T-cell (primary cell): Measurements from ENCODE around the gene CACNG3. TPM values are rescaled to one million over a fixed set of nuclear protein-coding genes. Genes with fewer than 3 reads are reported as not detected.

Source experiments
- ATAC-seq, 4 experiments: fragments of 200-7000 bp in 3 of 4; fragments of 150-1000 bp in 1 of 4; cut with Tn5 transposase; replicated peaks in 1 of 4; 1 replicate in 3 of 4; 2 replicates in 1 of 4; pipeline ENCODE4 v1.10.0; 2021; ENCODE audit warnings: moderate library complexity in 3 of 4, mild to moderate bottlenecking in 2 of 4, moderate number of reproducible peaks in 1 of 4
- CTCF ChIA-PET, 2 donors: fragments of 300-600 bp; sonication (Branson Sonifier 250); formaldehyde crosslinking; loops; one replicate each; lab custom pipeline; 2022; ENCODE audit warnings: antibody characterized with exemption in 2 of 2; lab: Charles Lee
- POLR2A ChIA-PET, 2 donors: fragments of 300-600 bp; sonication (Branson Sonifier 250); formaldehyde crosslinking; loops; one replicate each; lab custom pipeline; 2022; ENCODE audit warnings: antibody characterized with exemption in 2 of 2; lab: Charles Lee
- DNase-seq, 35 experiments: peaks; one replicate each; pipeline versions ENCODE4 v3.0.0 to v3.0.0-alpha.2; 2013 to 2023
- H3K27ac ChIP-seq: one replicate; pipeline ENCODE4 v1.5.1; 2013; ENCODE audit warnings: low read length
- H3K27me3 ChIP-seq, 2 experiments: replicated peaks in 1 of 2; 1 replicate in 1 of 2; 2 replicates in 1 of 2; pipeline versions ENCODE4 v1.6.1 to v1.7.0; 2013; ENCODE audit warnings: low read length in 1 of 2, mixed read lengths in 1 of 2; ENCODE audit not compliant: control insufficient read depth in 2 of 2, insufficient read depth in 2 of 2; ENCODE audit errors: extremely low read depth in 1 of 2
- H3K36me3 ChIP-seq, 2 donors: 1 replicate in 1 of 2; 2 replicates in 1 of 2; pipeline versions ENCODE4 v1.6.1 to v1.7.0; 2013; ENCODE audit warnings: low read length in 1 of 2; ENCODE audit not compliant: control insufficient read depth in 2 of 2, insufficient read depth in 1 of 2; ENCODE audit errors: extremely low read depth in 1 of 2
- H3K4me1 ChIP-seq, 2 experiments: 1 replicate in 1 of 2; 2 replicates in 1 of 2; pipeline versions ENCODE4 v1.6.1 to v1.7.0; 2013; ENCODE audit warnings: low read length in 2 of 2, mixed read lengths in 1 of 2; ENCODE audit not compliant: insufficient read depth in 2 of 2, control insufficient read depth in 1 of 2; ENCODE audit errors: extremely low read depth in 1 of 2
- H3K4me3 ChIP-seq, 2 donors: 1 replicate in 1 of 2; 2 replicates in 1 of 2; pipeline versions ENCODE4 v1.5.1 to v1.7.0; 2013; ENCODE audit warnings: mild to moderate bottlenecking in 2 of 2, low read length in 1 of 2, moderate library complexity in 1 of 2; ENCODE audit not compliant: control insufficient read depth in 1 of 2; ENCODE audit errors: extremely low read depth in 1 of 2
- H3K9me3 ChIP-seq: 2 replicates; pipeline ENCODE4 v1.7.0; 2013
- H3K27ac Mint-ChIP-seq, 2 donors: one replicate each; pipeline ENCODE4 v1.8.0; 2020 to 2021; ENCODE audit warnings: mild to moderate bottlenecking in 2 of 2, mixed read lengths in 2 of 2
- H3K27me3 Mint-ChIP-seq, 2 donors: one replicate each; pipeline ENCODE4 v1.8.0; 2021 to 2022; ENCODE audit warnings: mixed read lengths in 2 of 2
- H3K36me3 Mint-ChIP-seq: one replicate; pipeline ENCODE4 v1.8.0; 2021; ENCODE audit warnings: mixed read lengths
- H3K4me1 Mint-ChIP-seq, 3 donors: one replicate each; pipeline ENCODE4 v1.8.0; 2020 to 2022; ENCODE audit warnings: mixed read lengths in 3 of 3, mild to moderate bottlenecking in 1 of 3
- H3K4me3 Mint-ChIP-seq, 3 donors: one replicate each; pipeline ENCODE4 v1.8.0; 2020 to 2022; ENCODE audit warnings: mild to moderate bottlenecking in 3 of 3, mixed read lengths in 3 of 3, moderate library complexity in 3 of 3
- H3K9me3 Mint-ChIP-seq, 3 donors: one replicate each; pipeline ENCODE4 v1.8.0; 2020 to 2022; ENCODE audit warnings: mixed read lengths in 3 of 3
- WGBS: methylation state at CpG from one replicate; pipeline ENCODE4 v1.1.5; 2013; ENCODE audit warnings: missing lambda C conversion rate; ENCODE audit not compliant: insufficient coverage; 5-methylcytosine and 5-hydroxymethylcytosine counted together
- total RNA-seq, 35 experiments: library from RNA in 6 of 35; stranded (reverse) in 6 of 35; fragments of 120-200 nt in 1 of 35; gene quantifications; one replicate each; pipeline versions ENCODE4 v1.2.1 to v1.2.4 and lab custom pipeline; 2013 to 2026

Gene CACNG3
- total RNA-seq, 5 donors from 2014 or later (not counting 1 experiment from before 2014, with no cell fraction given) = not detected

DNA sequence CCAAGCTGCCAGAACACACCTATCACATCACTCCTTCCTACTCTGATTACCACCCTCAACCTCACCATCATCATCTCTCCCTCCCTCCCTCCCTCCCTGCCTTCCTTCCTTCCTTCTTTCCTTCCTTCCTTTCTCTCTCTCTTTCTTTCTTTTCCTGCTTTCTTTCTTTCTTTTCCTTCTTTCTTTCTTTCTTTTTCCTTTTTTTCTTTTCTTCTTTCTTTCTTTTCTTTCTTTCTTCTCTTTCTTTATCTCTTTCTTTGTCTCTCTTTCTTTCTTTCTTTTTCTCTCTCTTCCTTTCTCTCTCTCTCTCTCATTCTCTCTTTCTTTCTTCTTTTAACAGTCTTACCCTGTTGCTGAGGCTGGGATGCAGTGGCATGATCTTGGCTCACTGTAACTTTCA, 59.2 kb downstream of the CACNG3 start:
- no peaks in the 10 kb centered on the region for H3K4me1 Mint-ChIP-seq
- Histone ChIP-seq H3K9me3 (no peaks in the 10 kb centered on the region), H3K36me3 (no peaks in the 10 kb centered on the region), H3K27me3 (peaks cover 0 to 19% of the 10 kb centered on the region in 2 experiments), H3K4me3 (no peak overlapping the region), H3K4me1 (no peaks in the 10 kb centered on the region), H3K27ac (no peak overlapping the region)
- peaks cover 29 to 42% of the 10 kb centered on the region in 2 donors for H3K27me3 Mint-ChIP-seq
- H3K9me3 Mint-ChIP-seq = no peaks in the 10 kb centered on the region
- no peaks in the 10 kb centered on the region for H3K36me3 Mint-ChIP-seq
- DNase-seq = no peak
- ChIA-PET POLR2A (no interaction called here), CTCF (no interaction called here)
- no peak overlapping the region for H3K27ac Mint-ChIP-seq
- ATAC-seq = no peak
- H3K4me3 Mint-ChIP-seq = no peak overlapping the region

DNA sequence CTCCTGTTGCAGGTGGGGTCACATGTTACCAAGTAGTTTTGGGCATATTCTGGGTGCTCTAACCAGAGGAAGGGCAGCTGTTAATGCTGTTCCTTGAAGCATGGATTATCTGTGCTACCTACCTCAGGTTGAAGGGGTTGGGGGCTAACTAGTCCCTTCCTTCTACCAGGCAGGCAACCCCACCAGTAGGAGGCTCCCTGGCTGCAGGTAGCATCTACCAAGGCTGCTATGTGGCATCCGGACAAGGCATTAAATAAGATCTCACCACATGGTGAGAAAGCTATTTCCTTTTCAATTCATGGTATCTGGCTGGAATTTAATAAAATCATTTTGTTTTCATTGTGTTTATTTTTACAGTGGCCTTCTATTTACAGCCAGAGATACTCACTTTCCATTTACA, 62.5 kb downstream of the CACNG3 start:
- Mint-ChIP-seq H3K36me3 (no peaks in the 10 kb centered on the region), H3K9me3 (no peaks in the 10 kb centered on the region), H3K27me3 (peaks cover 34 to 38% of the 10 kb centered on the region in 2 donors), H3K4me3 (no peak overlapping the region), H3K27ac (no peak overlapping the region), H3K4me1 (no peaks in the 10 kb centered on the region)
- POLR2A ChIA-PET = no interaction called here
- no peak for DNase-seq
- Histone ChIP-seq H3K36me3 (no peaks in the 10 kb centered on the region), H3K4me1 (no peaks in the 10 kb centered on the region), H3K4me3 (no peak overlapping the region), H3K27me3 (peaks cover 0 to 16% of the 10 kb centered on the region in 2 experiments), H3K9me3 (no peaks in the 10 kb centered on the region), H3K27ac (no peak overlapping the region)
- WGBS = no CpG with 5 or more reads among the region's 1 CpG
- CTCF ChIA-PET = no interaction called here
- no peak for ATAC-seq

DNA sequence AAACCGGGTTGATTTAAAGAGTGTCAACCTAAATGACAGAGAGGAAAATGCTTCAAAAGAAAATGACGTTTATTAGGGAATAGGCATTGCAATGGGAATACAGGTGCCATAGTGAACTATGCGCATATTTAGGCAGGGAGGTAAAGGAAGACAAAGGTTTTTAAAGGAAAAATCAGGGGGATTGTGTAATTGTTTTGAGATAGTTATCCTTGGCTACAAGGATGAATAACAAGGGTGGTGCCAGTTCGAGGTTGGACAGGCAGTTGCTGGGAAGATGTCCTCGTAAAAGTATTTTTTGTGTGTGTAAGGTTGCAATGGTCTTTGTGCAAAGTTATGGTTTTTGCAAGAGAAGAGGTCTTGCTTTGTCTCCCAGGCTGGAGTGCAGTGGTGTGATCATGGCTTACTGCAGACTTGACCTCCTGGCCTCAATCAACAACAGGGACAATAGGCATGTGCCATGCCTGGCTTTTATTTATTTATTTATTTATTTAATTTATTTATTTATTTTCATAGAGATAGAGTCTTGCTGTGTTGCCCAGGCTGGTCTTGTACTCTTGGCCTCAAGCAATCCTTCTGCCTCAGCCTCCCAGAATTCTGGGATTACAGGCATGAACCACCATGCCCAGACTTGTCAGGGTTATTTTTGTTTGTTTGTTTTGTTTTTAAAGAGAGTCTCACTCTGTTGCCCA, 63.1 kb downstream of the CACNG3 start:
- Histone ChIP-seq H3K9me3 (no peaks in the 10 kb centered on the region), H3K4me3 (no peak overlapping the region), H3K27ac (no peak overlapping the region), H3K36me3 (no peaks in the 10 kb centered on the region), H3K27me3 (peaks cover 0 to 19% of the 10 kb centered on the region in 2 experiments), H3K4me1 (no peaks in the 10 kb centered on the region)
- WGBS = 53% methylated on average over 5 of the region's 5 CpGs
- Mint-ChIP-seq H3K4me3 (no peak overlapping the region), H3K27me3 (peaks cover 35 to 36% of the 10 kb centered on the region in 2 donors), H3K27ac (no peak overlapping the region), H3K36me3 (no peaks in the 10 kb centered on the region), H3K9me3 (no peaks in the 10 kb centered on the region), H3K4me1 (no peaks in the 10 kb centered on the region)
- ChIA-PET POLR2A (no interaction called here), CTCF (no interaction called here)
- DNase-seq = no peak
- ATAC-seq = no peak

- 33% methylated on average over 2 of the region's 10 CpGs for WGBS
- Mint-ChIP-seq H3K27ac (no peak overlapping the region), H3K36me3 (no peaks in the 10 kb centered on the region), H3K27me3 (peaks cover 25 to 26% of the 10 kb centered on the region in 2 donors), H3K4me1 (no peaks in the 10 kb centered on the region), H3K4me3 (no peak overlapping the region), H3K9me3 (no peaks in the 10 kb centered on the region)
- H3K4me1 ChIP-seq = no peaks in the 10 kb centered on the region
- H3K27ac ChIP-seq = no peak overlapping the region
- DNase-seq (no peak), ATAC-seq (no peak)
- peaks cover 0 to 14% of the 10 kb centered on the region in 2 experiments for H3K27me3 ChIP-seq
- POLR2A ChIA-PET = no interaction called here
- no peaks in the 10 kb centered on the region for H3K9me3 ChIP-seq
- CTCF ChIA-PET = no interaction called here
- H3K36me3 ChIP-seq = no peaks in the 10 kb centered on the region
- H3K4me3 ChIP-seq = no peak overlapping the region
Observed at GRCh38 chr16:24322106-24322505, 66.0 kb downstream of the CACNG3 start.

- no peaks in the 10 kb centered on the region for H3K36me3 Mint-ChIP-seq
- ChIA-PET CTCF (no interaction called here), POLR2A (no interaction called here)
- Histone ChIP-seq H3K27me3 (peaks cover 0 to 11% of the 10 kb centered on the region in 2 experiments), H3K36me3 (no peaks in the 10 kb centered on the region), H3K9me3 (no peaks in the 10 kb centered on the region), H3K4me1 (no peaks in the 10 kb centered on the region), H3K27ac (no peak overlapping the region), H3K4me3 (no peak overlapping the region)
- no peaks in the 10 kb centered on the region for H3K4me1 Mint-ChIP-seq
- H3K9me3 Mint-ChIP-seq = no peaks in the 10 kb centered on the region
- peaks cover 22 to 31% of the 10 kb centered on the region in 2 donors for H3K27me3 Mint-ChIP-seq
- no peak overlapping the region for H3K4me3 Mint-ChIP-seq
- no peak overlapping the region for H3K27ac Mint-ChIP-seq
- WGBS = 86% methylated on average over 1 of the region's 1 CpG
- DNase-seq (no peak), ATAC-seq (no peak)
Observed at GRCh38 chr16:24324421-24324820, 68.3 kb downstream of the CACNG3 start.

- Histone ChIP-seq H3K36me3 (no peaks in the 10 kb centered on the region), H3K27ac (no peak overlapping the region), H3K4me3 (no peak overlapping the region), H3K27me3 (peaks cover 0 to 4% of the 10 kb centered on the region in 2 experiments), H3K4me1 (no peaks in the 10 kb centered on the region), H3K9me3 (no peaks in the 10 kb centered on the region)
- ChIA-PET CTCF (no interaction called here), POLR2A (no interaction called here)
- Mint-ChIP-seq H3K36me3 (no peaks in the 10 kb centered on the region), H3K9me3 (no peaks in the 10 kb centered on the region), H3K27me3 (peaks cover 14 to 20% of the 10 kb centered on the region in 2 donors), H3K27ac (no peak overlapping the region), H3K4me3 (no peak overlapping the region), H3K4me1 (no peaks in the 10 kb centered on the region)
- DNase-seq (no peak), ATAC-seq (no peak)
- 81% methylated on average over 6 of the region's 14 CpGs for WGBS
Observed at GRCh38 chr16:24328835-24329452, 72.8 kb downstream of the CACNG3 start.
